HG02840 (cell line): ENCODE measurements around the gene TAAR9.

Experiments
- ATAC-seq: cut with Tn5 transposase; IDR thresholded peaks from one replicate; pipeline ENCODE4 v1.9.1; 2021; ENCODE audit warnings: mild to moderate bottlenecking, moderate library complexity, moderate number of reproducible peaks; ENCODE audit not compliant: unreplicated experiment, low FRiP score

TAAR9 gene

GRCh38 chr6:132584698-132585097 is 46.6 kb downstream of the TAAR9 start:
- no peak for ATAC-seq

DNA sequence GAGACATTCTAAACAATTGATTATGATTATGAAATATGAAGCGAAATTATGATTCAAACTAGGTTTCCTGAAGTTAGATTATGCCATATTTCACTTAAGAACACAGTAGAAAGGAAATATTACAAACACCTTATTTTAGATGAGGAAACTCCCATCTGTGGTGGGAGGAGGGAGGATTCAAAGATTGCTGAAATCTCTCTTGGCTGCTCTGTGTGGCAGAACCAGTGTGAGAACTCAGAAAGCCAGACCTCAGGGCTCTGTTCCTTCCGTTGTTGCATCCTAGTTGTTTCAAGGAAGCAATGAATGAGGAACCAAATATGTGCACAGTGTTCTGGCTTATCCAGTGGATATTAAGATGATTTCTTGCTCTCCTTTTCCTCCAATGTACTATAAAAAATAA is 49.3 kb downstream of the TAAR9 start:
- no peak for ATAC-seq
